H7 (cell line): ENCODE results near the gene PAGR1. TPM values are rescaled to one million over a fixed set of nuclear protein-coding genes. Genes with fewer than 3 reads are reported as not detected.
"Not testable (repeated sequence)": the region's sequence is repeated elsewhere in the genome, so short reads cannot be mapped to it uniquely, and the experiment has no call there.

ENCODE experiments used
- DNase-seq: peaks from one replicate; pipeline ENCODE4 v3.0.0; 2012
- H3K27me3 ChIP-seq: 2 replicates; pipeline ENCODE4 v1.6.0; 2011; ENCODE audit warnings: mild to moderate bottlenecking, low read length; ENCODE audit not compliant: control insufficient read depth, insufficient read depth
- H3K36me3 ChIP-seq: replicated peaks from 2 replicates; pipeline ENCODE4 v1.5.1; 2011; ENCODE audit warnings: low read length; ENCODE audit not compliant: control insufficient read depth, insufficient read depth
- H3K4me3 ChIP-seq: 2 replicates; pipeline ENCODE4 v1.5.1; 2011; ENCODE audit warnings: low read depth, mild to moderate bottlenecking, control low read depth, low read length, moderate library complexity; ENCODE audit not compliant: insufficient read depth
- total RNA-seq: library from RNA; depleted of rRNA; stranded (reverse); fragments of >200 nt; shearing (Covaris generic); gene quantifications from 2 replicates; pipeline ENCODE4 v1.2.3, GENCODE V29; 2014

The PAGR1 gene
- total RNA-seq, 1 experiment from 2014 or later = 67.1 TPM

DNA sequence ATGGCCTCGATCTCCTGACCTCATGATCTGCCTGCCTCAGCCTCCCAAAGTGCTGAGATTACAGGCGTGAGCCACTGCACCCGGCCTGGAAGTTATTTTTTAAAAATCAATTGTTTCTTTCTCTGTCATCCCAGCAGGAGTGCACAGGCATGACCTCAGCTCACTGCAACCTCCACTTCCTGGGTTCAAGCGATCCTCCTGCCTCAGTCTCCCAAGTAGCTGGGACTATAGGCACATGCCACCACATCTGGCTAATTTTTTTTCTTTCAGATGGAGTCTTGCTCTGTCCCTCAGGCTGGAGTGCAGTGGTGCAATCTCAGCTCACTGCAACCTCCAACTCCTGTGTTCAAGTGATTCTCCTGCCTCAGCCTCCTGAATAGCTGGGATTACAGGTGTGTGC lies 28.8 kb upstream of the PAGR1 start:
- H3K27me3 ChIP-seq, DNase-seq, H3K36me3 ChIP-seq, H3K4me3 ChIP-seq: not testable (repeated sequence)

DNA sequence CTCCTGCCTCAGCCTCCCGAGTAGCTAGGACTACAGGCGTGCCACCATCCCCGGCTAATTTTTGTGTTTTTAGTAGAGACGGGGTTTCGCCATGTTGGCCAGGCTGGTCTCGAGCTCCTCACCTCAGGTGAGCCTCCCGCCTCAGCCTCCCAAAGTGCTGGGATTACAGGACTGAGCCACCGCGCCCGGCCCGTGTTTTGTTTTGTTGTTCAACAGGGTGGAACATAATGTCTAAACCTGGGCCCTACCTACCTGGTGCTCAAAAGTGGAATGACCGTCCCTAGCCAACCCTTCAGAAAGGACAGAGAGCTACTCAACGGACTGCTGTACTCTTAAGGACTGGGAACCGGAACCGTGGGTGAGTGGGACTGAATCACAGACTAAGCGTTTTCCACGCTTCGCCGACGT lies 26.2 kb upstream of the PAGR1 start:
- H3K4me3 ChIP-seq = peak overlapping the region; percentile 96
- DNase-seq = peak; percentile 71
- peaks cover 2% of the 10 kb centered on the region for H3K27me3 ChIP-seq

DNA sequence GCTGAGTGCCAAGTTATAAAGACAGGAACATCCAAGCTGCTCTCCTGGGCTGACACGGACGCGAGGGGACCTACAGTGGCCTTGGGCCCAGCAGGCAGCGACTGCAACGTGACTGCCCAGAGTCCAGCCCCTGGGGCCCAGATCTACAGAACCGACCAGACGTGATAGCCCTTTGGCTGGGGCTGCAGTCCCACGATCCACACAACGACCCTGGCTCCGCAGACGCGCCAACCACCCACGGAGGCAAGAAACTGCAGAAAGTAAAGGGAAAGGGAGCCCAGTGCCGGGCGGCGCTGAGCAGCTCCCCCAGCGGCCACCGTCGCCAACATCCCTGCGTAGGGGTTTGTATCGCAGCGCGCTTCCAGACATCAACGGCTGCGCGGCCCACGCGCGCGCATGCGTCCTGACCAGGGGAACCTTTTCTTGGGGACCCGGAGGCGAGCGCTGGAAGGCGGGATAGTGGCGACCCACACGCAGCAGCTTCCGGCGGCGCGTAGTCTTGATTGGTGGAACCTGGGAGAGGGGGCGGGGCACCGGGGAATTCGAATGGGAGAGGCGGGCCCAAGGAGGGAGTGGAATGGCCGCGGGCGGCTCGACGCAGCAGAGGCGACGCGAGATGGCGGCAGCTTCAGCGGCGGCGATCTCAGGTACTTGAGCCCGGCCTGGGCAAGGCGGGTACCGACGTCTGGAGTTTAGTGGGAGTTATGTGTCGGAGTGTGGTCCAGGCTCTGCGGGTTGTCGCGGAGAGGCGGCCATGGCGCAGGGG lies 25.6 kb upstream of the PAGR1 start, which contains the start of gene KIF22:
Gene KIF22 (plus strand): TSS at position 569 of the 766 bp plus-strand sequence. CDS start 9 bp downstream, at position 578.
- Histone ChIP-seq H3K27me3 (peaks cover 2% of the 10 kb centered on the region; the same call in 1 of the 2 replicates), H3K4me3 (peak within 1 kb of the TSS; percentile 96), H3K36me3 (peaks cover 2% of the 10 kb centered on the region; the same call in 1 of the 2 replicates)
- peak; percentile 100 for DNase-seq

More for the DNA sequence above, 26.2 kb upstream of the PAGR1 start:
- 0 out of 2 replicates have a peak, but pooled peaks cover under 1% of the 10 kb centered on the region for H3K36me3 ChIP-seq

DNA sequence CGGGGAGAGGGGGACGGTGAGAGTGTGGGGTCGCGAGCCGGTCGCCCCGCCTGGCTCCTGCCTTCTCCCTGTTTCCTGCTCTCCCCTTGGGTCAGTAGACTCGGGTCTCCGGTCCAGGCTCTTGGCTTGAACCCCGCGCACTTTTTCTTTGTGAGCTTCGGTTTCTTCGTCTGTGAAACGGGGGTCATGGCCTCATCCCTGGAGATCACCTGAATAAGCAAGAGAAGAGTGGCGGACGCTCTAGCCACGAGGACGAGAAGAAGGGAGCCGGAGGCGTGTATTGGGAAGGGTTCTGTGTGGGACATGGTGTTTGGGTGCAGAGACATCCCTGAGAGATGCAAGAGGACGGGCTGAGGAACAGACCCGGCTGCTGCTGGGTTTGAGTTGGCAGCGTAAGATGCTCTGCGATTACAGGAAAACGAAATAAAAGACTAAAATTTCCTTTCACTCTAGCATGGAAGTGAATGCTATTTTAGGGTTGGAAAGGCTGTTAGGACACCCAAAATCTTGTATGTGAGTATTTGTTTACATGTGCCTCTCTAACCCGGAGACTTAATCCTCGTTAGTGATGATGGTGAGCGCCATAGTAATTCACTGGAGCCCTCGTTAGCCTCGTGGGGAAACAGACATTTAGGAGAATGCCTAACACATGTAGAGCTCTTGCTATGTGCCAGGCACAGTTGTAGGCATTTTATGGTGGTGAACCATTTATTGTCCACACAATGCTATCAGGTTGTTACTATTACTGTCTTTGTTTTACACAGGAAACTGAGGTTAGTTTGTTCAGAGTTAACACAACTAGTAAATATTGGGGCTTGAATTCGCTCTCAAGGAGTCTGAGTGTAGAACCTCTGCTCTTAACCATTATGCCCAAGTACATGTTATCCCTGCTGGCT lies 24.8 kb upstream of the PAGR1 start:
- Histone ChIP-seq H3K4me3 (peak overlapping the region; percentile 96), H3K36me3 (peaks cover 2% of the 10 kb centered on the region)
- no peak for DNase-seq

DNA sequence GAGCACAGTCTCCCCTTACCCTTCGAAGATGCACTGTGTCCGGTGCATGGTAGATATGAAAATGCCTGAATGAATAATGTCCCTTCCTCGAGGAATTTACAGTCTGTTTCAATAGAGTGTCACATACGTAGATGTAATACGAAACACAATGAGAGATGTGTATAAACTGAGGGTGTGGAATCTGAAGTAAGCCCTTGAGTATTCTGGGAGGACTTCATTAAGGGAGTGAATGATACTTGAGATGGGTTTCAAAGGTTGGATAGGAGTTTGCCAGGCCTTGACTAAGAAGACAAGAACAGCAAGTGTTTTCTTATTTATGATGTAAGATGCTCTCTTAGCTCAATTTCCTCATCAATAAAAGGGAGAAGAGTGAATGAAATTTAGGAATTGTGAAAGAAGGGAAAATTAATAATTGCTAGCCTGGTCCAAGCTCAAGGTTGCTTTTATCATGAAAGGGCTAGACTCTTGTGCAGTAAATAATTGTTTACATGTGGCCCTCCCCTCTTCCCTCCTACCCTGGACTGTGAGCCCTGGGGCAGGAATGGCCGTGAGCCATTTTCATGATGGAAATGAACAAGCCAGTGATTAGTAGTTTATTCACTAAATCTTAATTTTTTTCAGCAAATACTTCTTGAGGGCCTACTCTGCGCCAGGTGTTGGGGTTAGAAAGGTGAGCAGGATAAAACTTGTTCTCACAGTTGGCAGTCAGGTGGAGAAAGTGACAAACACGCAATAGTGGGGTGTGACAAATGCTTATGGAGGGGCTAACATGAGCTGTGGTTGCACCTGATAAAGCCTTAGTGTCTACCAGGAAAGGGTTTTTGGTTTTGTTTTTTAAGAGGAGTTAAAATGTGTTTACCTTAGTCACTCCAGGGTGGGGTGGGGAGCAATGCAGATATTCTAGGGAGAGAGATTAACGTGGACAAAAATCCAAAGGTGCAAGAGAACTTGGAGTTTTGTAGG lies 23.8 kb upstream of the PAGR1 start:
- Histone ChIP-seq H3K4me3 (peak overlapping the region; percentile 96), H3K27me3 (no peaks in the 10 kb centered on the region), H3K36me3 (peaks cover 10% of the 10 kb centered on the region)
- no peak for DNase-seq

More for the DNA sequence above, 24.8 kb upstream of the PAGR1 start:
- no peaks in the 10 kb centered on the region for H3K27me3 ChIP-seq

DNA sequence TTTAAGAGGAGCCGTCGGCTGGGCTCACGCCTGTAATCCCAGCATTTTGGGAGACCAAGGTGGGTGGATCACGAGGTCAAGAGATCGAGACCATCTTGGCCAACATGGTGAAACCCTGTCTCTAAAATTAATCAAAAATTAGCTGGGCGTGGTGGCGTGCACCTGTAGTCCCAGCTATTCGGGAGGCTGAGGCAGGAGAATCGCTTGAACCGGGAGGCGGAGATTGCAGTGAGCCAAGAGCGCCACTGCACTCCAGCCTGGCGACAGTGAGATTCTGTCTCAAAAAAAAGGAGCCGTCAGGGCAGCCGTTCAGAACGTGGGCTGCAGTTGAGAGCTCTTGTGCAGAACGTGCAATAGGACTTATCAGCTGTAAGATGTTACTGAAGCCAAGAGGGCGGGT lies 22.8 kb upstream of the PAGR1 start:
- not testable (repeated sequence) for DNase-seq, H3K27me3 ChIP-seq

DNA sequence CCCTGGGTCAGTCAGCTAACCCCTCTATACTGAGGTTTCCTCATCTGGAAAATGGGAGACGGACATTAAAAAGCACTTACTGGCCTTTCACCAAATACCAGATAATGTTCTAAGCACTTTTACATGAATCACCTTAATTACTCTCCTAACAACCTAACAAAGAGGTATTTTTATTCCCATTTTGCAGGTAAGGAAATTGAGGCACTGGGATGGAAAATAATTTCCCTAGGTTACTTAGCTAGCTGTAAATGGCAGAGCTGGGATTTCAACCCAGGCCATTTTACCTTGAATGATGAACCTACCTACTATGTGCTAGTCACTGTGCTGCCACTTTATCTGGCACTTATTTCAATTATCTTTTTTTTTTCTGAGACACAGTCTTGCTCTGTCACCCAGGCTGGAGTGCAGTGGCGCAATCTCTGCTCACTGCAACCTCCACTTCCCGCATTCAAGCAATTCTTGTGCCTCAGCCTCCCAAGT lies 21.7 kb upstream of the PAGR1 start:
- DNase-seq = no peak
- Histone ChIP-seq H3K36me3 (peaks cover 28% of the 10 kb centered on the region), H3K27me3 (no peaks in the 10 kb centered on the region), H3K4me3 (no peak overlapping the region)

More for the DNA sequence above, 22.8 kb upstream of the PAGR1 start:
- H3K36me3 ChIP-seq = peaks cover 17% of the 10 kb centered on the region
- not testable (repeated sequence) for H3K4me3 ChIP-seq

DNA sequence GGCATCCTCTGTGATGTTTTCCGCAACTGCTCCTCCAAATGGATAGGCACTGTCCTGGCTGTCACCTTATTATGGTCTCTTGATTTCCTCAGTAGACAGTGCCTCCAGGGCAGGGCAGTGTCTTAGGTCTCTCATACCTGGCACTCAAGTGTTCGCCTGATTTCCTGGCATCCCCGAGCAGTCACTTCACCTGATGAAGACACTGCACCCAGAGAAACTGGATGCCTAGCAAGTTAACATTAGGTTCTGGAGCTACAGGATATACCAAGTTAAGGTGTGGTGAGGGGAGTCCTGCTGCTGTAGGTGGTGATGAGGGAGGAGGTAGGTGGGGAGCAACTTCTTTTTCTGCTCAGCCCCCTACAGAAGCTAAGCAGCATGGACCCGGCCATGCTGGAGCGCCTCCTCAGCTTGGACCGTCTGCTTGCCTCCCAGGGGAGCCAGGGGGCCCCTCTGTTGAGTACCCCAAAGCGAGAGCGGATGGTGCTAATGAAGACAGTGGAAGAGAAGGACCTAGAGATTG lies 13.5 kb upstream of the PAGR1 start:
- H3K27me3 ChIP-seq = no peaks in the 10 kb centered on the region
- no peak overlapping the region for H3K4me3 ChIP-seq
- H3K36me3 ChIP-seq = peaks cover 45% of the 10 kb centered on the region
- DNase-seq = no peak

DNA sequence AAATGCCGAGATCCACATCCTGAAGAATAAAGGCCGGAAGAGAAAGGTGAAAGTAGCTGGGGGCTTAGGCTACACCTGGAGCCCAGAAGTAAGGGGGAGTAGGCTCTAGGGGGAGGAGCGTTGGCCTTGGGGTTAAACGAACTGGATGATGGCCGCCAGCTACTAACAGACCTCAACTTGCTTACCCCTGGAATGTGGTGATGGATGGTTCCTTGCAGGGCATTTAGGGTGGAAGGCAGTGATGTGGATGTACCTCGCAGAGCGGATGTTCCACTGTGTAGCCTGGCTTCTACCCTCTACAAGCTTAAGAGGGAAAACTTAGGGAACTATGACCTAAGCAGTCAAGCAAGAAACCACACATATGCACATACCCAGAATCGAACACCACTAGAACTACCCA lies 11.9 kb upstream of the PAGR1 start:
- peaks cover 36% of the 10 kb centered on the region for H3K36me3 ChIP-seq
- no peak overlapping the region for H3K4me3 ChIP-seq
- H3K27me3 ChIP-seq = no peaks in the 10 kb centered on the region
- peak; percentile 48 for DNase-seq

DNA sequence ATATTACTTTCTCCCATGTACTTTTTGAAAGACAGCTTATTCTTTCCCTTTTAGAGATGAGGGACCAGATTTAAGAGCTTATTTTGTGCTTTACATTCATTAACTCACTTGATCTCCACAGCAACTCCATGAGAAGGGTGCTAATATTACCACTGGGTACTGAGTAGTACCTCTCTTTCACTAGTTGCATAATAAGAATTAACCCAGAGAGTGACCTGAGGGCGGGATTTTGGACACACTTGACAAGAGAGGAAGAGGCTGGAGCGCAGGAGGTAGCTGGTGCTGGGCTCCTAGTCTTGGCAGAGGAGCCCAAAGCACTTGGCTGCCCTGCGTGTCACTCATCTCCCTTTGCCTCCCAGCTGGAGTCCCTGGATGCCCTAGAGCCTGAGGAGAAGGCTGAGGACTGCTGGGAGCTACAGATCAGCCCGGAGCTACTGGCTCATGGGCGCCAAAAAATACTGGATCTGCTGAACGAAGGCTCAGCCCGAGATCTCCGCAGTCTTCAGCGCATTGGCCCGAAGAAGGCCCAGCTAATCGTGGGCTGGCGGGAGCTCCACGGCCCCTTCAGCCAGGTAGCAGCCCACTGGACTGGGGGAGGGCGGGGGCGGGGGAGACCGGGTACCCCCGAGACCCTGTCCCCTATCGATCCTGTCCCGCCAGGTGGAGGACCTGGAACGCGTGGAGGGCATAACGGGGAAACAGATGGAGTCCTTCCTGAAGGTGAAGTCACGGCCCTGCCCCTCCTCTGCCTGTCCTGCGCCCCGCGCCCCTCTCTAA lies 11.3 kb upstream of the PAGR1 start:
- H3K36me3 ChIP-seq = peaks cover 32% of the 10 kb centered on the region
- peak overlapping the region; percentile 72 for H3K4me3 ChIP-seq
- peak; percentile 86 for DNase-seq
- H3K27me3 ChIP-seq = no peaks in the 10 kb centered on the region

DNA sequence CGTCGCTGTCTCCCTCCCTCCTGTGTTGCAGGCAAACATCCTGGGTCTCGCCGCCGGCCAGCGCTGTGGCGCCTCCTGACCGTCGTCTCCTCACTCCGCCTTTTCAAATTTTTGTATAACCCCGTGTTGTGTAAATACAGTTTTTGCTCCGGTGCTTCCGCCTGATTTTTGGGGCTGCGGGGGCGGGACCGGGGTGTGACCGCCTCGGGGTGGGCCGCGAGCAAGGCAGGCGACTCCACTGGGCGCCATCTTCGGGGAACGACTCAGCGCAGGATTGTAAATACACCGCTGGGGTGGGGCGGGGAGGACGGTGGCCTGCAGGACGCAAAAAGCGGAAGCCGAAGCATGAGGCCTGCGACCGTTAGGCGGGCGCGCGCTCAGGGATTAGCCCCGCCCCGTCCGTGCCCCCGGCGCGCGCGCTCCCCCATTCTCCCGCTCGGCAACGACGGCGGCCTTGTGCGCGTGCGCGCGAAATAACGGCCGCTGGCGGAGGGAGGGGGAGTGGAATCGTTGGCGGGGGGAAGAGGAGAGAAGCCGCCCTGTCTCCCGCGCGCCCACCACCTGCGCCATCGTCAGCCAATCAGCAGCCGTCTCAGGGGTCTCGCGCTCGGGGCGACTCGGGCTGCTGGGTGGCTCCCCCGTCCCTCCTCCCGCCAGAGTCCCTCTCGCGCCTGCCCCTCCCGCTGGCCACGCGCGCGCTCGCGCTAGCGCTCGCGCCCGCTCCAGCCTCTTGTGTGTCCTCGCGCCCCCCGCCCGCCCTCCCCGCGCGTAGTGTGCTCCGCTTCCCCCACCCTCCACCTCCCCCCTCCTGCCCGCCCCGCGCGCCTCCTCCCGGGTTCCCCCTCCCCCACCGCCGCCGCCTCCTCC lies 10.5 kb upstream of the PAGR1 start:
- Histone ChIP-seq H3K27me3 (no peaks in the 10 kb centered on the region), H3K4me3 (peak overlapping the region; percentile 72), H3K36me3 (peaks cover 30% of the 10 kb centered on the region)
- DNase-seq = peak; percentile 99

DNA sequence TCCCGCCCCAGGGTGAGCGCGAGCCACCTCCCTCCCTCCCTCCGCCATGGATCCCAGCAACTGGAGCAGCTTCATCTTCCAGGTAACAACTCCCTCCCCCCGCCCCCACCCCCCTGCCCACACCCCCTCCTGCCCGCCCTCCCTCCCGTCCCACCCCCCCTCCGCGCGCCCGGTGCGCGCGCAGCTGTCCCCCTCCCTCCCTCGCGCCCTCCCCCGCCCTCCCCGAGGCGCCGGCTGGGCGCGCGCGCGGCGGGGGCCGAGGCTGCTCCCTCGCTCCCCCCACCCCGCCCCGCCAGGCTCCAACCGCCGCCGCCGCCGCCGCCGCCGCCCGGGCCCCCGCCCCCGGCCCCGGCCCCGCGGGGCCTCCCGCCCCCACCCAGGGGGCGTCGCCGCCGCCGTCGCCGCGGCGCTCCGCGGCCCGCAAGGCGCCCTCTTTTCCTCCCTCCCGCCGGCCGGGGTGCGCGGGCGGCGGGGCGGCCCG lies 9.8 kb upstream of the PAGR1 start, which contains the start of gene MAZ:
Gene MAZ (plus strand): TSS at position 431 of the 481 bp plus-strand sequence. CDS start 173 bp downstream, outside the sequence.
- peak within 1 kb of the TSS; percentile 86 for H3K4me3 ChIP-seq
- DNase-seq = no peak
- H3K27me3 ChIP-seq = no peaks in the 10 kb centered on the region
- peaks cover 25% of the 10 kb centered on the region for H3K36me3 ChIP-seq
